Fibroblast of the aortic adventitia (primary cell): Measurements from ENCODE around the gene DDX17. TPM values are rescaled to one million over a fixed set of nuclear protein-coding genes. Genes with fewer than 3 reads are reported as not detected.

Experiments used
- DNase-seq: peaks from one replicate; pipeline ENCODE4 v3.0.0-alpha.2; 2010; ENCODE audit warnings: low read depth
- H3K4me3 ChIP-seq: 2 replicates; pipeline ENCODE4 v1.5.1; 2011; ENCODE audit warnings: low read depth, mild to moderate bottlenecking, control low read depth, low read length, moderate library complexity
- CTCF ChIP-seq: IDR thresholded peaks from 2 replicates; pipeline ENCODE4 v1.5.1; 2011; ENCODE audit warnings: mild to moderate bottlenecking, low read length, control low read depth, inconsistent platforms; ENCODE audit not compliant: insufficient read depth
- total RNA-seq: library from RNA; depleted of rRNA; stranded (reverse); fragments of >200 nt; gene quantifications from 2 replicates; pipeline ENCODE4 v1.2.3, GENCODE V29; 2012; ENCODE audit warnings: low replicate concordance

The DDX17 gene
- total RNA-seq, 1 donor = 322 TPM

GRCh38 chr22:38449776-38450175, 56.3 kb downstream of the DDX17 start:
- DNase-seq = no peak
- TF ChIP-seq CTCF = no peak

GRCh38 chr22:38448945-38449745, 57.0 kb downstream of the DDX17 start:
- H3K4me3 ChIP-seq = no peak overlapping the region
- no peak for DNase-seq
- TF ChIP-seq CTCF = no peak

More at GRCh38 chr22:38449776-38450175, 56.3 kb downstream of the DDX17 start:
- no peak overlapping the region for H3K4me3 ChIP-seq

GRCh38 chr22:38446018-38446601, 60.0 kb downstream of the DDX17 start:
- DNase-seq = no peak
- H3K4me3 ChIP-seq = no peak overlapping the region
- no peak for TF ChIP-seq CTCF

GRCh38 chr22:38444783-38445182, 61.3 kb downstream of the DDX17 start:
- TF ChIP-seq CTCF = no peak
- no peak for DNase-seq
- no peak overlapping the region for H3K4me3 ChIP-seq

- TF ChIP-seq CTCF = no peak
- H3K4me3 ChIP-seq = no peak overlapping the region
Observed at GRCh38 chr22:38443628-38444521, 62.2 kb downstream of the DDX17 start.

GRCh38 chr22:38442967-38443627, 63.0 kb downstream of the DDX17 start:
- DNase-seq = no peak

More at GRCh38 chr22:38443628-38444521, 62.2 kb downstream of the DDX17 start:
- no peak for DNase-seq

More at GRCh38 chr22:38442967-38443627, 63.0 kb downstream of the DDX17 start:
- H3K4me3 ChIP-seq = no peak overlapping the region
- TF ChIP-seq CTCF = no peak
